Subcutaneous abdominal adipose tissue (tissue), 5 donors: ENCODE measurements around the gene PRKCZ.

ENCODE experiments used
- H3K27ac ChIP-seq: one replicate; pipeline ENCODE4 v1.7.0; 2013; ENCODE audit warnings: low read depth, mild to moderate bottlenecking, inconsistent platforms, low read length, moderate library complexity
- H3K27me3 ChIP-seq, 5 donors: one replicate each; pipeline ENCODE4 v1.7.0; 2013; ENCODE audit warnings: low read length in 5 of 5, inconsistent platforms in 1 of 5; ENCODE audit not compliant: control insufficient read depth in 5 of 5, insufficient read depth in 4 of 5
- H3K36me3 ChIP-seq, 5 donors: one replicate each; pipeline ENCODE4 v1.7.0; 2013; ENCODE audit warnings: low read length in 5 of 5; ENCODE audit not compliant: control insufficient read depth in 5 of 5, insufficient read depth in 5 of 5
- H3K4me1 ChIP-seq, 5 donors: one replicate each; pipeline ENCODE4 v1.7.0; 2013; ENCODE audit warnings: low read length in 5 of 5, mild to moderate bottlenecking in 3 of 5, moderate library complexity in 1 of 5; ENCODE audit not compliant: control insufficient read depth in 5 of 5, insufficient read depth in 5 of 5
- H3K4me3 ChIP-seq, 5 donors: one replicate each; pipeline ENCODE4 v1.7.0; 2013; ENCODE audit warnings: low read length in 5 of 5, low read depth in 1 of 5
- H3K9ac ChIP-seq, 5 donors: one replicate each; pipeline ENCODE4 v1.7.0; 2013; ENCODE audit warnings: low read length in 5 of 5, mild to moderate bottlenecking in 4 of 5, moderate library complexity in 3 of 5
- H3K9me3 ChIP-seq, 5 donors: one replicate each; pipeline ENCODE4 v1.7.0; 2013; ENCODE audit warnings: low read length in 5 of 5; ENCODE audit not compliant: control insufficient read depth in 5 of 5
- donor health status: healthy.
- donor health status: healthy.
- donor health status: healthy.
- donor health status: healthy.
- donor health status: healthy.

PRKCZ gene

GRCh38 chr1:2194319-2194897 is 144.2 kb downstream of the PRKCZ start, which contains the start of gene FAAP20:
Gene FAAP20, minus strand, starts transcription at chr1:2194772. Its CDS starts 23 bp downstream, at chr1:2194749.
- Histone ChIP-seq H3K9ac (peak within 1 kb of the TSS in 4 of 5 donors; percentile 56 to 87 (median 74)), H3K27me3 (no peaks in the 10 kb centered on the region), H3K36me3 (peaks cover 0 to 5% (median 0%) of the 10 kb centered on the region in 5 donors), H3K4me1 (peaks cover 3 to 61% (median 44%) of the 10 kb centered on the region in 5 donors), H3K9me3 (no peaks in the 10 kb centered on the region), H3K4me3 (peak within 1 kb of the TSS in 4 of 5 donors; percentile 61 to 77 (median 68)), H3K27ac (peak within 1 kb of the TSS; percentile 77)

DNA sequence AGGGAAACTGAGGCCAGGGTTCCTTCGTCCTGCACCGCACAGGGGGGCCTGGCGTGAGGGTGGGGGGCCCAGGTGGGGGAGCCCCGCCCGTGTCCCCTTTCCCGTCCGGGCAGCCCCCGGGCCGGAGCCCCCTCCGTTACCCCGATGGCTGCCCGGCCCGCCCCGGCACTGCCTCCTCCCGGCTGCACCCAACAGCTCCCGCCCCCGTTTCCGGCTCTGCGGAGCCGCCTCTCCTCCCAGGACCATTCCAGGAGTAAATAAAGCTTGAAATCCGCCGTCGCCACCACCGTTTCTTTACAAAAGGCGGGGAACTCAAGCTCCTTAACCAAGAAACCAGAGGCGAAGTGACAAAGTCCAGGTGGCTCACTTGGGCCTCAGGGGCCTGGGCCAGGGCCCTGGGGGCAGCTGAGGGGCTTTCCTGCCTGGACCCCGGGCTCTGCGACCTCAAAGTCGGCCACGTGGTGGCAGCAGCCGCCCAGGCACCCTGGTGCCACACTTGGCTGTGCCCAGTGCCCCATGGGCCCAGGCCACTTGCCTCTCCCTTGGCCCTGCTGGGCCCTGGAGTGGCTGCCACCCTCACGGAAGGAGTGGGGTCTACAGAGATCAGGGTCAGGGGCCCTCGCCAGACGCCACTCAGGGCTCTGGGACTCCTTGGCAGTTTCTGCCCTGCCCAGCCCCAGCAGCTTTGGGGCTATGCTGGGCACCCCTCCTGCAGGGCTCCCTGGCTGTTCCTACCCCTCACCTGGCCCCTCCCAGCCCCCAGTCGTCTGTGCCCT is 144.9 kb downstream of the PRKCZ start:
- Histone ChIP-seq H3K36me3 (peaks cover 0 to 5% (median 0%) of the 10 kb centered on the region in 5 donors), H3K9me3 (no peaks in the 10 kb centered on the region), H3K27me3 (no peaks in the 10 kb centered on the region), H3K9ac (peak overlapping the region in 4 of 5 donors; percentile 56 to 87 (median 74)), H3K27ac (peak overlapping the region; percentile 77), H3K4me3 (peak overlapping the region in 4 of 5 donors; percentile 61 to 77 (median 68)), H3K4me1 (peaks cover 5 to 62% (median 44%) of the 10 kb centered on the region in 5 donors)

- Histone ChIP-seq H3K9ac (peak overlapping the region in 2 of 5 donors; percentile 14 to 77), H3K4me1 (peaks cover 4 to 62% (median 42%) of the 10 kb centered on the region in 5 donors)
These were observed 145.6 kb downstream of the PRKCZ start for GRCh38 chr1:2195785-2196184.

DNA sequence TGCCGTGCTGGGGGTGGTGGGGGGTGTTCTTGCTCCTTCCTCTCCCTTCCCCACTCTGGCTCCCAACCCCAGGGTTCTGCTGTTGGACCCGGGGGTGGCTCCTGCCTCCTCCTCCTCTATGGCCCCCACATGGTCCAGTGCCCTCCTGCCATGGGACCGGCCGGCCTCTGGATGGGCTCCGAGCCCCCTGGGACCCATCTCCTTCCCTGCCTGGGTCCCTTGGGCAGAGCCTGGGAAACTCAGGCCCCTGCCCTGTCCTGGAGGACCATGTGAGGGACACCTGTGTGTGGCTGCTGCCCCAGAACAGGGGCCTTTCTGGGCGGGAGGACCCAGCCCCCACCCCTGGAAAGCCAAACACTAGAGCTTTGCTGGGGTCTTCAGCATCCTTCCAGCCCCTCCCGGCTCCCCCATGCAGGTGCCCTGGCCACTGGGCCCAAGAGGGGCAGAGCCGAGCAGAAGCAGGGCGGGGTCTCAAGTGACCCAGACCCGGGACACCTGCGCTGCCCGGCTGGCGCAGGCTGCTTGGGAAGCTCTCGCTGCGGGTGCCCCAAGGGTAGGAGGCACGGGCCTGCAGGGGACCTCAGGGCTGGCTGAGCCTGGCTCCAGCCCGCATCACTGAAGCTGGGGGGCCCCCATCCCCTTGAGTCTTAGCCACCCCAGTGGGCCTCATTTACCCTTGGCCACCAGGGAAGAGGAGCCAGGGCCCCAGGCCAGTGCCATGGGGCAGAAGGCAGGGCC is 146.9 kb downstream of the PRKCZ start:
- Histone ChIP-seq H3K9ac (peak overlapping the region in 1 of 5 donors; percentile 25), H3K9me3 (no peaks in the 10 kb centered on the region), H3K4me1 (peaks cover 4 to 56% (median 38%) of the 10 kb centered on the region in 5 donors), H3K27ac (no peak overlapping the region), H3K4me3 (no peak overlapping the region), H3K36me3 (peaks cover 0 to 4% (median 0%) of the 10 kb centered on the region in 5 donors), H3K27me3 (no peaks in the 10 kb centered on the region)

More at GRCh38 chr1:2195785-2196184, 145.6 kb downstream of the PRKCZ start:
- Histone ChIP-seq H3K27me3 (no peaks in the 10 kb centered on the region), H3K9me3 (no peaks in the 10 kb centered on the region), H3K4me3 (no peak overlapping the region), H3K36me3 (peaks cover 0 to 5% (median 0%) of the 10 kb centered on the region in 5 donors), H3K27ac (peak overlapping the region; percentile 77)

- no peaks in the 10 kb centered on the region for H3K9me3 ChIP-seq
- peak overlapping the region in 1 of 5 donors; percentile 25 for H3K9ac ChIP-seq
- H3K4me1 ChIP-seq, result peaks cover 4 to 49% (median 38%) of the 10 kb centered on the region in 5 donors
- no peak overlapping the region for H3K27ac ChIP-seq
- no peak overlapping the region for H3K4me3 ChIP-seq
- no peaks in the 10 kb centered on the region for H3K36me3 ChIP-seq
- H3K27me3 ChIP-seq, result no peaks in the 10 kb centered on the region
These were observed 147.5 kb downstream of the PRKCZ start for GRCh38 chr1:2197707-2198165.

DNA sequence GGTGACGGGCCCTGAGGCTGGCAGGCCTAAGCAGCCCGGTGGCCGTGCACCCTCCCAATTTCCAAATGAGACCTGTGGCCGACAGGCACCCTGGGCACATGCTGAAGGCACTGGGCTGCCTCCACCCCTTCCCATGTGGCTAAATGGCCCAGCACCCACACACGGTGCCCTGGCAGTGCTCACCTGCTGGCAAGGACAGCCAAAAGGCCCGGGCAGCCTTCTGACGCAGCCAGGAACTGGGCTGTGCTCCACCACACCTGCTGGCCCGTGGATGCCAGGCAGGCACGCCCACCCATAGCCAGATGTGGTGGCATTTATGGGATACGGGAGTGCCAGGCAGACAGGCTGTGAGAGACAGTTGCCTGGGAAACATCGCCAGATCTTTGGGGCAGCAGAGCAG is 148.4 kb downstream of the PRKCZ start:
- Histone ChIP-seq H3K4me3 (peak overlapping the region in 1 of 5 donors; percentile 79), H3K27ac (peak overlapping the region; percentile 46), H3K9ac (peak overlapping the region in 4 of 5 donors; percentile 23 to 57 (median 44)), H3K9me3 (no peaks in the 10 kb centered on the region), H3K4me1 (peaks cover 4 to 48% (median 36%) of the 10 kb centered on the region in 5 donors), H3K27me3 (no peaks in the 10 kb centered on the region), H3K36me3 (no peaks in the 10 kb centered on the region)

DNA sequence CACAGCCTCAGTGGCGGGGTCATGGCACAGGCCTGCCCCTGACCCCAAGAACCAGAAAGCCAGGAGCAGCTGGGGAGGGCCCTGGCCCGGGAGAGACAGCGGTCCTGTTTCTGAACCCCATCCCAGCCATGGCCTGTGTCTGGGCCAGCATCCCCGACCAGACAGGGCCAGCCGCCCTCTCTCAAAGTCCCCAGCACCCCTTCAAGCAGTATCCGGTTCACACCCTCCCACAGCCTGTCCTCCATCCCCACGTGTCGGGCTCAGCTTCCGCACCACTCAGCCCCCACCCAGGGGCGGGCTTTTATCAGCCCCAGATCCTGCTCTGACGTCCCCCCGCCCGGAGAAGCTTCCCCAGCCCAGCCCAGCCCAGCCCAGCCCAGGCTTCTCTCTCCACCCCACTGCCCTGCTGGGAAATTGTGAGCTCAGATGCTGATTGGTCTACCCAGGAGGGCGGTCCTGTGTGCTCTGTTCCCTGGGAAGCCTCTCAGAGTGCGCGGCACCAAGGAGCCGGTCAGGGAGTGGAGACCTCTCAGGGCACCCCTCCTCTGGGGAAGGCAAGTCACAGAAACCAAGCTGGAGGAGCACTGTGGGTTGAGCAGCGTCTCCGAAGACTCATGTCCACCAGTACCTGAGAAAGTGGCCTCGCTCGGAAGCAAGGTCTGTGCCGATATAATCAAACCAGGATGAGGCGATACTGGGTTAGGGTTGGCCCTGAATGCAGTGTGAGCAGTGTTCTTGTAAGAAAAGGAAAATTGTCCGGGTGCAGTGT is 149.0 kb downstream of the PRKCZ start:
- Histone ChIP-seq H3K4me3 (peak overlapping the region; percentile 70 to 82 (median 78)), H3K27ac (peak overlapping the region; percentile 46), H3K9me3 (no peaks in the 10 kb centered on the region), H3K9ac (peak overlapping the region; percentile 26 to 81 (median 73)), H3K27me3 (no peaks in the 10 kb centered on the region), H3K4me1 (peaks cover 5 to 49% (median 38%) of the 10 kb centered on the region in 5 donors), H3K36me3 (no peaks in the 10 kb centered on the region)

DNA sequence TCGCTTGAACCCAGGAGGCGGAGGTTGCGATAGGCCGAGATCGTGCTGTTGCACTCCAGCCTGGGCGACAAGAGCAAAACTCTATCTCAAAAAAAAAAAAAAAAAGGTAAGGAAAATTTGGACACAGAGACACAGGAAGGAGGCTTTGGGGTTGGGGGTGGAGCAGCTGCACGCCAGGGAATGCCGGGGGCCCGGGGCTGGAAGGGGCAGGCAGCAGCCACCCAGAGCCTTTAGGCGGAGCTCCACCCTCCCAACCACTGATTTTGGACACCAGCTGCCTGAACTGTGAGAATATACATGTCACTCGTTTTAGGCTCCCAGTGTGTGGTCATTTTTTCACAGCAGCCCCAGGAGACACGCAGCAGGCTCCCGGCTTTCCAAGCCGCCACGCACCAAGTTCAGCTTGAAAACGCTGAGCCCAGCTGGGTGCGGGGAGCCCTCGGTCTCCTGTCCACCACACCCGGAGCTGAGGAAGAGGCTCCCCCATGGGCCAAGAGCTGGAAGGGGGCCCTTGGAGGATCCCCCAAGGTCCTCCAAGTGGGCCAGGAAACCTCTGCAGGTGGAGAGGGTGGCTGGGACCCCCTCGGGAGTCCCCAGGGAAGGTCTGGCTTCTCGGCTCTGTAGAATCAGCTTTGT is 150.2 kb downstream of the PRKCZ start:
- Histone ChIP-seq H3K9me3 (no peaks in the 10 kb centered on the region), H3K9ac (no peak overlapping the region), H3K4me3 (no peak overlapping the region), H3K4me1 (peaks cover 5 to 51% (median 37%) of the 10 kb centered on the region in 5 donors), H3K27me3 (no peaks in the 10 kb centered on the region), H3K27ac (no peak overlapping the region), H3K36me3 (no peaks in the 10 kb centered on the region)

DNA sequence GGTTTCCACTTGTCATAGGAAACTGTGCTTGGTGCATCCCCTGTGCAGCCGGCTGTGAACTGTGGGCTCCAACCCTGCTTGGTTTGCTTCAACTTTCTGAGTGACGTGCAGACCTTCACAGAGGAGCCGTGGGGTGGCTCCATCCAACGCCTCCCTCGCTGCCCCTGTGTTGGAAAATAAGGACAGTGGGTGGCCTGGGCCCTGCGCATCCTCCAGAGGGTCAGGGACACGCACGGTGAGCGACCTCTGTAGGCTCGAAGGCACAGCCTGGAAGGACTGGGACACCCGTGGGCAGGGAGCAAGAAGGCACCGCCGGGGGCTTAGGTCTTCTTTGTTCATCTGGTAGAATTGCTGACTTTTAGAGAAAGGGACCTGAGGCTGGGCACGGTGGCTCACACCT is 150.9 kb downstream of the PRKCZ start:
- no peak overlapping the region for H3K9ac ChIP-seq
- no peaks in the 10 kb centered on the region for H3K27me3 ChIP-seq
- peaks cover 5 to 51% (median 39%) of the 10 kb centered on the region in 5 donors for H3K4me1 ChIP-seq
- no peak overlapping the region for H3K4me3 ChIP-seq
- H3K9me3 ChIP-seq, result no peaks in the 10 kb centered on the region
- no peaks in the 10 kb centered on the region for H3K36me3 ChIP-seq
- H3K27ac ChIP-seq, result no peak overlapping the region
